Measurements from ENCODE around the gene TMTC2.

Gene TMTC2

DNA sequence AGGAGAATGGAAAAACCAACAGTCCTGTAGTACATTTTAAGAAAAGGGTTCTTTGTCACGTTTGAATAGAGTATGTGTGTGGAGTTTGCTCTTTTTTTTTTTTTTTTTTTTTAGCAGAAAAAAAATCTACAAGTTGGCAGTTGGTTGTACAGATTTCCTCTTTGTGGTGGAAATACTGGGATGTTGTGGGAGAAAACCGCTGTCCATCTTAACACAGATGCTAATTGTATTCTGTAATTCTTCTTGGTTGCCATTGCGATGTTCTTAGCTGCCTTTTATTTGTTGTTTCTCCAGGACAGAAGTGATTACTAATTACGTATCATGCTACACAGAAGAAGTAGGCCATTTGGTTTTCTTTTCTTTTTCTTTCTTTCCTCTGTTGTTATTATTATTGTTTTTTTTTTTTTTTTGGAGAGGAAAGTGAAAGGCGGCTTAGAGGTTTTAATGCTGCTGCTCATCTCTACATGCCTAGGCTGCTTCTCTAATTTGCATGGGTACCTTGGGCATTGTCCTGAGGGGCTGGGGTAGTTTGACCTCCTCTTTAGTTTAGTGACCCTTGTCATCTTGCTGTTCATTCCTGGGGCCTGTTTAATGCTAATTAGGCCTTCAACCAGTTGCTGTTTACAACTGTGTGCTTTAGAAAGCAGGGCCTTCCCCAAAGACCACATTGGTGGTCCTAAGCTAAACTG lies 94.7 kb downstream of the TMTC2 start:
- no peak overlapping the region for H3K4me3 ChIP-seq (ENCODE audit: low read length)
- DNase-seq (ENCODE audit: low read depth), result no peak
- TF ChIP-seq, protein P1, sequence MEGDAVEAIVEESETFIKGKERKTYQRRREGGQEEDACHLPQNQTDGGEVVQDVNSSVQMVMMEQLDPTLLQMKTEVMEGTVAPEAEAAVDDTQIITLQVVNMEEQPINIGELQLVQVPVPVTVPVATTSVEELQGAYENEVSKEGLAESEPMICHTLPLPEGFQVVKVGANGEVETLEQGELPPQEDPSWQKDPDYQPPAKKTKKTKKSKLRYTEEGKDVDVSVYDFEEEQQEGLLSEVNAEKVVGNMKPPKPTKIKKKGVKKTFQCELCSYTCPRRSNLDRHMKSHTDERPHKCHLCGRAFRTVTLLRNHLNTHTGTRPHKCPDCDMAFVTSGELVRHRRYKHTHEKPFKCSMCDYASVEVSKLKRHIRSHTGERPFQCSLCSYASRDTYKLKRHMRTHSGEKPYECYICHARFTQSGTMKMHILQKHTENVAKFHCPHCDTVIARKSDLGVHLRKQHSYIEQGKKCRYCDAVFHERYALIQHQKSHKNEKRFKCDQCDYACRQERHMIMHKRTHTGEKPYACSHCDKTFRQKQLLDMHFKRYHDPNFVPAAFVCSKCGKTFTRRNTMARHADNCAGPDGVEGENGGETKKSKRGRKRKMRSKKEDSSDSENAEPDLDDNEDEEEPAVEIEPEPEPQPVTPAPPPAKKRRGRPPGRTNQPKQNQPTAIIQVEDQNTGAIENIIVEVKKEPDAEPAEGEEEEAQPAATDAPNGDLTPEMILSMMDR (conservative IDR thresholded peaks at IDR 0.05; ENCODE audit: low read length), result no peak

GRCh38 chr12:82783435-82783834 lies 96.7 kb downstream of the TMTC2 start:
- no peak overlapping the region for H3K4me3 ChIP-seq (ENCODE audit: low read length)
- TF ChIP-seq, protein P1 (conservative IDR thresholded peaks at IDR 0.05; ENCODE audit: low read length), result no peak
- no peak for DNase-seq (ENCODE audit: low read depth)

DNA sequence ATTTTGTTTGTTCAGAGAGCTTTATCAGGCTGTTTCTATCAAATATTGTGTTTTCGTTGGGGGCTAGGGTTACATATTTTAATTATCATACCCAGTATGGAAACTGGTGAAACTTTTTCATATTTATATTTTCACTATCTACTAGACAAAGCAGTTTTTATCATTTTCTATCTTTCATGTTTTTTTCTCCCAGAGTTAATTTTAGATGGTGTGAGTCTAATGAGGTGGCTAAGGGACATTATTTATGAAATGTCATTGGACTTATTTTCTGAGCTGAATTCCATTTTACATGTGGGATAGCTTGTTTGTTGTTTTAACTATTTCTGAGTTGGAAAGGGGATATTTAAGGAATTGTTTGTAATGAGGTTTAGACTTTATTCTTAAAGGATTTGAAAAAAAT lies 100.3 kb downstream of the TMTC2 start:
- DNase-seq (ENCODE audit: low read depth), result no peak
- TF ChIP-seq, protein P1 (conservative IDR thresholded peaks at IDR 0.05; ENCODE audit: low read length), result no peak
- no peak overlapping the region for H3K4me3 ChIP-seq (ENCODE audit: low read length)

- no peak for DNase-seq (ENCODE audit: low read depth)
- TF ChIP-seq, protein P1 (conservative IDR thresholded peaks at IDR 0.05; ENCODE audit: low read length), result no peak
- H3K4me3 ChIP-seq (ENCODE audit: low read length), result no peak overlapping the region
Measured at GRCh38 chr12:82788594-82788993, 101.9 kb downstream of the TMTC2 start.

DNA sequence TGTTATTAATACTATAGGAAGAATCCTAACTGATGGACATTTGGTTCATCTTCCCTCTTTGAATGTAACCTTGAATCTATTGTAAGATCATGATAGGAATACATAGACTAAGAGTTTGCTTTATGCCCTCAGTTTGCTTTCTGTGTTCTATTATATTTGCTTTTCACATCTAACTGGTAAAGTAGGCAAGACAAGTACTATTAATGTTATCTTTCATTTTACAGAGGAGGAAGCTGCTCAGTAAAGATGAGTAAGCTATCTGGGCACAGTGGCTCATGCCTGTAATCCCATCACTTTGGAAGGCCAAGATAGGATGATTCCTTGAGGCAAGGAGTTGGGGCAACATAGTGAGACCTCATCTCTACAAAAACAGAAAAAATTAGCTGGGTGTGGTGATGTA lies 103.0 kb downstream of the TMTC2 start:
- TF ChIP-seq, protein P1 (conservative IDR thresholded peaks at IDR 0.05; ENCODE audit: low read length), result no peak
- H3K4me3 ChIP-seq (ENCODE audit: low read length), result no peak overlapping the region
- no peak for DNase-seq (ENCODE audit: low read depth)

- H3K4me3 ChIP-seq (ENCODE audit: low read length), result no peak overlapping the region
- DNase-seq (ENCODE audit: low read depth), result no peak
- TF ChIP-seq, protein P1 (conservative IDR thresholded peaks at IDR 0.05; ENCODE audit: low read length), result no peak
Measured at GRCh38 chr12:82793751-82794281, 107.1 kb downstream of the TMTC2 start.

- no peak for DNase-seq (ENCODE audit: low read depth)
- no peak overlapping the region for H3K4me3 ChIP-seq (ENCODE audit: low read length)
- TF ChIP-seq, protein P1 (conservative IDR thresholded peaks at IDR 0.05; ENCODE audit: low read length), result no peak
Measured at GRCh38 chr12:82797480-82797879, 110.8 kb downstream of the TMTC2 start.
